Measurements from ENCODE around the gene CTSH. TPM values are rescaled to one million over a fixed set of nuclear protein-coding genes. Genes with fewer than 3 reads are reported as not detected.
A peak's percentile ranks its signal among the peaks of the same experiment; 100 is the strongest.
"Not testable (repeated sequence)": the region's sequence is repeated elsewhere in the genome, so short reads cannot be mapped to it uniquely, and the experiment has no call there.

CTSH gene
- total RNA-seq, 1 donor from 2014 or later: 141 TPM

DNA sequence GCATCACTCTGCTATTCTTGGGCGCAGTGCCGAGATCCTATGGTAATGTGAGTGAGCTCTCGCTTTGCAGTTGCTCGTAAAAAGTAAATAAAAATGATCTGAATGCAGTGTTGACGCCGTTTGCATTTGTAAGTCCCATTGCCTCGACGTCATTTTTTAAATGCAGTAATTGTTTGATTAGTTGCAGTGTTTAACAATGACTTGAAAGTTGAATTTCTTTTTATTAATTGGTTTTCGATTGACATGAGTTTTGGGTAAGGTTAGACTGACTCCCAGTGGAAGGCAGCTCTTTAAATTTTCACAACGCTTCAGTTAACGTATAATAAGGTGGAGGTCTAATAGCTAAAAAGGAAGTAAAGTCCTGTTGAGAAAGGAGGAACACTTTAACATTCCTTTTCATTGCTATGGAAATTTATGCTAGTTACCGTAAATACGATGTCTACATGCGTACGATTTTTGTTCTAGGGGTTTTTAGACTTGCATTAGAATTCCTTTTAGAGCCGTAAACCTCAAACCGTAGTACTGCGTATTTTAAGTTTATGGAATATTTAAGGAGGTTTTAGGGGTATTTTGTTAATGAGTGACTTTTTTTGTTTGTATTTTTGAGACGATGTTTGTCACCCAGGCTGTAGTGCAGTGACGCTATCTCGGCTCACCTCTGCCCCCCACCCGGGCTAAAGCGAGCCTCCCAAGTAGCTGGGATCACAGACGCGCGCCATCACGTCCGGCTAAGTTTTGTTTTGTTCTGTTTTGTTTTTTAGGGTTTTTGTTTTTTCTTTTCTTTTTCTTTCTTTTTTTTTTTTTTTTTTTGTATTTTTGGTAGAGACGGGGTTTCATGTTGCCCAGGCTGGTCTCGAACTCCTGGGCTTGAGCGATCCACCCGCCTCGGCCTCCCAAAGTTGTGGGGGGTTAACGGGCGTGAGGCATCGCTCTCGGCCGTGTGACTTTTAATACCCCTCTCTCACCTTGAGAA, 70.8 kb downstream of the CTSH start:
- H3K4me1 Mint-ChIP-seq: peaks cover 37% of the 10 kb centered on the region

DNA sequence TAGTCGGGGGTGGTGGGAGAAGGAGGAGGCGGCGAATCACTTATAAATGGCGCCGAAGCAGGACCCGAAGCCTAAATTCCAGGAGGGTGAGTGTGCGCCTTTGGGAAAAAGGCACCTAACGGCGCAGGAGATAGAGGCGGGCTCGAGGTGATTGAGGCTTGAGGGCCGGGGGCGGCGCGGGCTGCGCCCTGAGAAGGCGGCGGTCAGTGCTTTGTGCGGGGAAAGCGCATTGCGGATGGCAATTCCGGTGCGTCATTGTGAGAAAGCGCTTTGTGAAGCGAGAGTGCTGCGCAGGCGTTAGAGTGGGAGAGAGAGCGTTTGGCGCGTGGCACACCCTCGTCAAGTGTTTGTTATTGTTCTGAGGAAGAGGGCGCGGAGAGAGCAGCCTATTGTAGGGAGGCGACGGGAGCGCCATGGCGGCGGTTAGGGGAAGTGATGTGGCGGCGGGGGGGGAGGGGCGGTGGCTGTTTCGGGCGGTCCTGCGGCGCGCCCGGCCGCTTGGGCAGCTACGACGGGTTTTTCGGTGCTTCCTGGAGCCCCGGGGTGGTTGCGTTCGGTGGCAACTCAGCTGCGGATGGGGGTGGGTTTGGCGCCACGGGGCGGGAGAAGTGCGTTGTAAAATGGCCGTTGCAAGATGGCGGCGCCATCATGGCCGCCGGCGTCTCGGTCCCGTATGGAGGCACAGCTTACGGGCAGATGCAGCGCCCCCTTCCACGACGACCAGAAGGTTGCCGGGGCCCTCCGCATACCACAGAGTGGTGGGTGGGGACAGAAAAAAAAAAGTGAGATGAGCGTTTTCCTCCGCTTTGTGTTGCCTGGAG, 71.7 kb downstream of the CTSH start:
- H3K27ac Mint-ChIP-seq: peak overlapping the region; percentile 100
- no peaks in the 10 kb centered on the region for H3K9me3 Mint-ChIP-seq
- TF ChIP-seq, protein P1, sequence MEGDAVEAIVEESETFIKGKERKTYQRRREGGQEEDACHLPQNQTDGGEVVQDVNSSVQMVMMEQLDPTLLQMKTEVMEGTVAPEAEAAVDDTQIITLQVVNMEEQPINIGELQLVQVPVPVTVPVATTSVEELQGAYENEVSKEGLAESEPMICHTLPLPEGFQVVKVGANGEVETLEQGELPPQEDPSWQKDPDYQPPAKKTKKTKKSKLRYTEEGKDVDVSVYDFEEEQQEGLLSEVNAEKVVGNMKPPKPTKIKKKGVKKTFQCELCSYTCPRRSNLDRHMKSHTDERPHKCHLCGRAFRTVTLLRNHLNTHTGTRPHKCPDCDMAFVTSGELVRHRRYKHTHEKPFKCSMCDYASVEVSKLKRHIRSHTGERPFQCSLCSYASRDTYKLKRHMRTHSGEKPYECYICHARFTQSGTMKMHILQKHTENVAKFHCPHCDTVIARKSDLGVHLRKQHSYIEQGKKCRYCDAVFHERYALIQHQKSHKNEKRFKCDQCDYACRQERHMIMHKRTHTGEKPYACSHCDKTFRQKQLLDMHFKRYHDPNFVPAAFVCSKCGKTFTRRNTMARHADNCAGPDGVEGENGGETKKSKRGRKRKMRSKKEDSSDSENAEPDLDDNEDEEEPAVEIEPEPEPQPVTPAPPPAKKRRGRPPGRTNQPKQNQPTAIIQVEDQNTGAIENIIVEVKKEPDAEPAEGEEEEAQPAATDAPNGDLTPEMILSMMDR (IDR thresholded peaks at IDR 0.05; ENCODE audit: unreplicated experiment): no peak
- DNase-seq (ENCODE audit: low spot score in 2 of 2, unreplicated experiment in 2 of 2): peak; percentile 85 to 89
- no peaks in the 10 kb centered on the region for H3K36me3 Mint-ChIP-seq
- H3K4me3 Mint-ChIP-seq: peak overlapping the region; percentile 100
- peaks cover 31% of the 10 kb centered on the region for H3K4me1 Mint-ChIP-seq
- H3K27me3 Mint-ChIP-seq (ENCODE audit: low read depth): no peaks in the 10 kb centered on the region

More for the DNA sequence above, 70.8 kb downstream of the CTSH start:
- TF ChIP-seq, protein P1 (IDR thresholded peaks at IDR 0.05; ENCODE audit: unreplicated experiment): no peak
- DNase-seq (ENCODE audit: low spot score in 2 of 2, unreplicated experiment in 2 of 2): no peak
- Mint-ChIP-seq H3K27ac (peak overlapping the region; percentile 100), H3K9me3 (no peaks in the 10 kb centered on the region), H3K27me3 (ENCODE audit: low read depth) (no peaks in the 10 kb centered on the region), H3K36me3 (no peaks in the 10 kb centered on the region), H3K4me3 (peak overlapping the region; percentile 100)

DNA sequence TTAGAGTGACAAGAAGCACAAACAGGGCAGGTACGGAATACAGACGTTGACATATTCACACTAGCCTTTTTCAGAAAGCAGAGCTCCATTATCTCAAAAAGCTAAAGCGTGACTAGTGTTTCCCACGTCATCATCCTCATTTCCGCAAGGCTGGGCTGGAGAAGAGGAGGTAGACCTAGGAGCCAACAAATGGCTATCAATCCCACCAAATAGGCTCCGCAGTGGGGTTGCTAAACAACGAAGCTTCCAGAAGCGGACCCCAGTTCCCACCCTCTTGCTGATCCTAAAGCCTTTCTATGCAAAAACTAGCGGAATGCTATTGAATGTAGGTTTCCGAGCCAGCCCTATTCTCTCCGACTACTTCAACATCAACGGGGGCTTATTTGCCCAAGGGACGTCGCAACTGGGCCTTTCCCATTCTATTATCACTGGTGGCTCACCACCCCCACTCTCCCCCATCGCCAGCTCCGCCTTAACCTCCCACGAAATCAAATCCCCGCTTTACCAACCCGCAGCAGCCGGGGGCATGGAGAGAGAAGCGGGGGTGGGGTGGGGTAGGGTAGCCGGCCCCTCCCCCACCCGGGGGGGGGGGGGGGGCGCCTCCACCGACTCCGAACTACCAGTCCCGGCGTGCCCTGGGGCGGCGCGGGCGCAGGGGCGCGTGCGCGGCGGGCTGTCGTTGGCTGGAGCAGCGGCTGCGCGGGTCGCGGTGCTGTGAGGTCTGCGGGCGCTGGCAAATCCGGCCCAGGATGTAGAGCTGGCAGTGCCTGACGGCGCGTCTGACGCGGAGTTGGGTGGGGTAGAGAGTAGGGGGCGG, 72.5 kb downstream of the CTSH start, which contains the start of gene MORF4L1:
MORF4L1 (plus strand) TSS at position 736 of the 817 bp plus-strand sequence. CDS start 128 bp downstream, outside the sequence.
- Mint-ChIP-seq H3K27me3 (ENCODE audit: low read depth) (no peaks in the 10 kb centered on the region), H3K4me3 (peak within 1 kb of the TSS; percentile 100), H3K4me1 (peaks cover 22% of the 10 kb centered on the region), H3K36me3 (no peaks in the 10 kb centered on the region), H3K9me3 (no peaks in the 10 kb centered on the region), H3K27ac (peak within 1 kb of the TSS; percentile 100)
- TF ChIP-seq, protein P1 (IDR thresholded peaks at IDR 0.05; ENCODE audit: unreplicated experiment): no peak
- DNase-seq (ENCODE audit: low spot score in 2 of 2, unreplicated experiment in 2 of 2): peak; percentile 95 to 99

DNA sequence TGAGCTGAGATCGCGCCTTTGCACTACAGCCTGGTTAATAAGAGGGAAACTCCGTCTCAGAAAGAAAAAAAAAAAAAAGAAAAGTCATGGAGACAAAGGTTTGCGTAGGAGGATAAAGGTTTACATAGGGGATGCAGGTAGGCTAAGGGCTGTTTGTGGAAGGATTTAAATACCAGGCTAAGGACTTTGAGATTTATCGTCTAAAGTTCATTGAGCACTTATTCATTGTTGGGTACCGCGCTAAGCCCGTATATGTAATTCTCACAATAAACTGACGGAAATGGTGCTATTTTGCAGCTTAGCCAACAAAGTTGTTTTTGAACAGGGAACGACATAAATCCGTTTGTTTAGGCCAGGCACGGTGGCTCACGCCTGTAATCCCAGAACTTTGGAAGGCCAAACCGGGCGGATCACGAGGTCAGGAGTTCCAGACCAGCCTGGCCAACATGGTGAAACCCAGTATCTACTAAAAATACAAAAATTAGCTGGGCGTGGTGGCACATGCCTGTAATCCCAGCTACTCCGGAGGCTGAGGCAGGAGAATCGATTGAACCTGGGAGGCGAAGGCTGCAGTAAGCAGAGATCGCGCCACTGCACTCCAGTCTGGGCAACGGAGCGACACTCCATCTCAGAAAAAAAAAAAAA, 73.2 kb downstream of the CTSH start:
- H3K36me3 Mint-ChIP-seq; DNase-seq (ENCODE audit: low spot score in 2 of 2, unreplicated experiment in 2 of 2); H3K27me3 Mint-ChIP-seq (ENCODE audit: low read depth); H3K9me3 Mint-ChIP-seq: not testable (repeated sequence)
- Mint-ChIP-seq H3K27ac (peak overlapping the region; percentile 99), H3K4me1 (peaks cover 18% of the 10 kb centered on the region), H3K4me3 (peak overlapping the region; percentile 100)

Other genes with a start within 250 kb of the CTSH start
- 98.7 to 101 TPM (median 99.2 TPM) in 3 replicates for gene ADAMTS7, start 133.6 kb downstream of the CTSH start, total RNA-seq
- gene MORF4L1, start 72.2 kb downstream of the CTSH start, total RNA-seq: 414 to 450 TPM (median 444 TPM) in 3 replicates
- gene RASGRF1, start 145.7 kb upstream of the CTSH start, total RNA-seq: 0.05 to 0.11 TPM (median 0.07 TPM) in 3 replicates

All from mesothelial cell of epicardium (in vitro differentiated cells).